A673 (cell line): ENCODE data around the gene IGF2. TPM values are rescaled to one million over a fixed set of nuclear protein-coding genes. Genes with fewer than 3 reads are reported as not detected.

ENCODE experiments used
- BruUV-seq: library from RNA; stranded (reverse); fragments of 400-500 nt; replicated peaks from 2 replicates; lab custom pipeline; 2021; lab: Mats Ljungman, UMichigan
- CTCF ChIA-PET: fragments of 300-600 bp; sonication (Branson Sonifier 250); formaldehyde crosslinking; loops from one replicate; lab custom pipeline; 2022; ENCODE audit warnings: antibody characterized with exemption; lab: Charles Lee
- POLR2A ChIA-PET: fragments of 300-600 bp; sonication (Branson Sonifier 250); formaldehyde crosslinking; loops from one replicate; lab custom pipeline; 2022; ENCODE audit warnings: antibody characterized with exemption; ENCODE audit not compliant: low non-redundant PET; lab: Charles Lee
- DNase-seq: peaks from one replicate; pipeline ENCODE4 v3.0.0-alpha.2; 2015; ENCODE audit warnings: low spot score
- H3K27ac ChIP-seq: fragments of 200-600 bp; sonication (generic); 2 replicates; pipeline ENCODE4 v1.5.1; 2016; ENCODE audit warnings: mixed run types, low read depth, mild to moderate bottlenecking, mixed read lengths, antibody characterized with exemption, low read length; ENCODE audit not compliant: poor library complexity, severe bottlenecking
- H3K27me3 ChIP-seq: fragments of 200-600 bp; sonication (generic); replicated peaks from 2 replicates; pipeline ENCODE4 v1.6.1; 2017; ENCODE audit warnings: mixed run types, low read depth, mild to moderate bottlenecking, mixed read lengths, antibody characterized with exemption, low read length; ENCODE audit not compliant: insufficient read depth, poor library complexity
- H3K36me3 ChIP-seq: fragments of 200-600 bp; sonication (generic); 2 replicates; pipeline ENCODE4 v1.6.1; 2016; ENCODE audit warnings: mixed run types, mild to moderate bottlenecking, mixed read lengths, antibody characterized with exemption, low read length; ENCODE audit not compliant: insufficient read depth, poor library complexity, severe bottlenecking
- H3K4me1 ChIP-seq: fragments of 200-600 bp; sonication (generic); 2 replicates; pipeline ENCODE4 v1.6.1; 2017; ENCODE audit warnings: mixed run types, mild to moderate bottlenecking, mixed read lengths, antibody characterized with exemption, low read length; ENCODE audit not compliant: insufficient read depth, poor library complexity, severe bottlenecking
- H3K4me3 ChIP-seq: fragments of 200-600 bp; sonication (generic); 2 replicates; pipeline ENCODE4 v1.5.1; 2016; ENCODE audit warnings: low read depth, mixed run types, mild to moderate bottlenecking, mixed read lengths, low read length; ENCODE audit not compliant: poor library complexity, severe bottlenecking
- H3K9me3 ChIP-seq: fragments of 200-600 bp; sonication (generic); 2 replicates; pipeline ENCODE4 v1.6.1; 2016; ENCODE audit warnings: mixed run types, low read depth, mild to moderate bottlenecking, mixed read lengths, antibody characterized with exemption, low read length; ENCODE audit not compliant: poor library complexity, severe bottlenecking
- EZH2 ChIP-seq: fragments of 200-600 bp; sonication (generic); IDR thresholded peaks from 2 replicates; pipeline ENCODE4 v1.6.1; 2017; ENCODE audit warnings: borderline replicate concordance, low read depth, mild to moderate bottlenecking, mixed read lengths, antibody characterized with exemption, low read length; ENCODE audit not compliant: poor library complexity, severe bottlenecking
- intact Hi-C: fragments of 100-400 bp; cut with micrococcal nuclease; formaldehyde crosslinking; loops from one replicate; pipeline ENCODE4 v1.10.0; 2022; ENCODE audit not compliant: unreplicated experiment
- total RNA-seq: library from RNA; stranded (reverse); gene quantifications from 2 replicates; pipeline ENCODE4 v1.2.3, GENCODE V29; 2021
- TF ChIP-seq, protein P1 (sequence below): fragments of 300-800, 200-600 bp; sonication (generic); conservative IDR thresholded peaks from 2 replicates; pipeline ENCODE4 v1.5.1; 2017; ENCODE audit warnings: low read depth, mild to moderate bottlenecking, antibody characterized with exemption, low read length, moderate library complexity, mixed read lengths

IGF2 gene
- total RNA-seq, 1 experiment from 2014 or later, result 0.17 TPM

DNA sequence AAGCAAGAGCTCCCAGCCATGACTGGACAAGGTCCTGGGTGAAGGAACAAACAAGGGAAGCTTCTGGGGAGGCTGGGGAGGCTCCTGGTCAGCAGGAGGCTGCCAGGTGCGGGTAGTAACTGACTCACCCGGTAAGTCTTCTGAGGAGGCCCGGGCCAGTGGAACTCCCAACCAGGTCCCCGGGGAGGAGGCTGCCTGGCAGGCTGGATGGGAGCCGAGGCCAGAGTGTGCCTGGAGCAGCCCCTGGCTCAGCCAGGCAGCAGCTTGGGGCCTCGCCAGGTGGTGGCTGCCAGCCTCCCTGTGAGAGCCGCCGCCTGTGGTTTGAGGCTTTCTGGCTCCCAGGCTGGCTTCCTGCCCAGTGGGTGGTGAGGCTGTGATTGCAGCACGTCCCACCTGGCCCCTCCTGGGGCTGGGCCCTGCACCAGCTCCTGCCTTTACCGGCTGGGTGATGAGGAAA, 46.2 kb downstream of the IGF2 start:
- H3K9me3 ChIP-seq, result no peaks in the 10 kb centered on the region
- no peak for TF ChIP-seq EZH2
- TF ChIP-seq, protein P1, sequence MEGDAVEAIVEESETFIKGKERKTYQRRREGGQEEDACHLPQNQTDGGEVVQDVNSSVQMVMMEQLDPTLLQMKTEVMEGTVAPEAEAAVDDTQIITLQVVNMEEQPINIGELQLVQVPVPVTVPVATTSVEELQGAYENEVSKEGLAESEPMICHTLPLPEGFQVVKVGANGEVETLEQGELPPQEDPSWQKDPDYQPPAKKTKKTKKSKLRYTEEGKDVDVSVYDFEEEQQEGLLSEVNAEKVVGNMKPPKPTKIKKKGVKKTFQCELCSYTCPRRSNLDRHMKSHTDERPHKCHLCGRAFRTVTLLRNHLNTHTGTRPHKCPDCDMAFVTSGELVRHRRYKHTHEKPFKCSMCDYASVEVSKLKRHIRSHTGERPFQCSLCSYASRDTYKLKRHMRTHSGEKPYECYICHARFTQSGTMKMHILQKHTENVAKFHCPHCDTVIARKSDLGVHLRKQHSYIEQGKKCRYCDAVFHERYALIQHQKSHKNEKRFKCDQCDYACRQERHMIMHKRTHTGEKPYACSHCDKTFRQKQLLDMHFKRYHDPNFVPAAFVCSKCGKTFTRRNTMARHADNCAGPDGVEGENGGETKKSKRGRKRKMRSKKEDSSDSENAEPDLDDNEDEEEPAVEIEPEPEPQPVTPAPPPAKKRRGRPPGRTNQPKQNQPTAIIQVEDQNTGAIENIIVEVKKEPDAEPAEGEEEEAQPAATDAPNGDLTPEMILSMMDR, result no peak
- intact Hi-C loops, result no loop called here
- POLR2A ChIA-PET, result no interaction called here
- no peaks in the 10 kb centered on the region for H3K4me1 ChIP-seq
- no TSS peak for BruUV-seq
- CTCF ChIA-PET, result no interaction called here
- DNase-seq, result no peak
- no peak overlapping the region for H3K27ac ChIP-seq
- no peak overlapping the region for H3K4me3 ChIP-seq
- H3K27me3 ChIP-seq, result no peaks in the 10 kb centered on the region
- H3K36me3 ChIP-seq, result no peaks in the 10 kb centered on the region

DNA sequence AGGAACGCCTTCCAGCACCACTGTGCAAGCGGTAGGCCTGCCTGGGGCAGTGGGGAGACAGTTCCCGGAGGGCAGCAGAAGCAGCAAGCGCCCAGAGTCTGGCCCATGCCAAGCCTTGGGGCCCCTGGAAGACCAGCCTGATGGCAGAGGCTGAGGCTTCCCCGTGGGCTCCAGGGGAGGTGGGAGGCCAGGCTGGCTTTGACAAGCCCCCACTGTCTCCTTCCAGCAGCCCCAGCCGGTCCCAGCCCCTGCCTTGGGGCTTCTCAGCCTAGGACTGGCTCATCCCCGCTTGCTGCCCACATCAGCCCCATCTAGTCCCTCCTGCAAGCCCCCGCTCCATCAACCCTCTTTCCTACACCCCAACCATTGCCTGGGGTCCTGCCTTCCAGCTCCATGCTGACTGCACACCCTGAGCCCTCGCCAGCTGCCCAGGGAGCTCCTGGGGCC, 46.7 kb downstream of the IGF2 start:
- H3K27ac ChIP-seq, result no peak overlapping the region
- CTCF ChIA-PET, result no interaction called here
- no peaks in the 10 kb centered on the region for H3K27me3 ChIP-seq
- intact Hi-C loops, result no loop called here
- H3K4me3 ChIP-seq, result no peak overlapping the region
- BruUV-seq, result no TSS peak
- POLR2A ChIA-PET, result no interaction called here
- no peaks in the 10 kb centered on the region for H3K36me3 ChIP-seq
- no peaks in the 10 kb centered on the region for H3K9me3 ChIP-seq
- TF ChIP-seq, protein P1, result no peak
- TF ChIP-seq EZH2, result no peak
- no peaks in the 10 kb centered on the region for H3K4me1 ChIP-seq
- DNase-seq, result no peak

DNA sequence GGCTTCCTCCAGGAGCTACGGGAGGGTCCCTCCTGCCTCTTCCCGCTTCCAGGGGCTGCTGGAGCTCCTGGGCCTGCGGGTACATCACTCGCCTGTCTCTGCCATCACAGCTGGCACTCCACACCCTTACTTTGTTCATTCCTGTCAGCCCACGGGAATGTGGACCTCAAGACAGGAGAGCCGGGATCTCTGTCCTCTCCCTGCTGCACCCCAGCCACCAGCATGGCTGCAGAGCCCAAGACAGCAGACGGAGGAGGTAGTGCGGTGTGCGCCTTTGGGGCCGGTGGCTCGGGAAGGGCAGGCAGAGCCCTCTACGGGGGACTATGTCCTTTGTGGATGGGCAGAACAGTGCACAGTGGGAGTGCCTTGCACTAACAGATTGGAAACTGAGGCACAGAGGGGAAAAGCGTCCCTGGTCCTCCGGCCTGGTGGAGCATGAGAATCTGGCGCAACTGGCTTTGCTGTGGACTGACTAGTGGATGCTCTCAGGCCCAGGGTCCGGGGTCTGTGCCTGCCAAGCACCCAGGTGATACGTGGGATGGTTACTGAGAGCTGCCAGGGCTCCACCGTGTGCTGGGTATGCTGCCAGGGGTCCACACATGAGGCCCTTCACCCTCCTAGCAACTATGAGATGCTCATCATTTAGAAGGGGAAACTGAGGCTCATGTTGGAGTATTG, 47.3 kb downstream of the IGF2 start:
- ChIA-PET POLR2A (no interaction called here), CTCF (no interaction called here)
- TF ChIP-seq, protein P1, result no peak
- no peak for TF ChIP-seq EZH2
- Histone ChIP-seq H3K27me3 (no peaks in the 10 kb centered on the region), H3K4me3 (no peak overlapping the region), H3K36me3 (no peaks in the 10 kb centered on the region), H3K9me3 (no peaks in the 10 kb centered on the region), H3K4me1 (no peaks in the 10 kb centered on the region), H3K27ac (no peak overlapping the region)
- no TSS peak for BruUV-seq
- DNase-seq, result no peak
- intact Hi-C loops, result no loop called here
